Measurements from ENCODE around the gene PKD1. TPM values are rescaled to one million over a fixed set of nuclear protein-coding genes. Genes with fewer than 3 reads are reported as not detected.
"Not testable (repeated sequence)": the region's sequence is repeated elsewhere in the genome, so short reads cannot be mapped to it uniquely, and the experiment has no call there.

PKD1 gene
- total RNA-seq, 1 donor, result 118 TPM

DNA sequence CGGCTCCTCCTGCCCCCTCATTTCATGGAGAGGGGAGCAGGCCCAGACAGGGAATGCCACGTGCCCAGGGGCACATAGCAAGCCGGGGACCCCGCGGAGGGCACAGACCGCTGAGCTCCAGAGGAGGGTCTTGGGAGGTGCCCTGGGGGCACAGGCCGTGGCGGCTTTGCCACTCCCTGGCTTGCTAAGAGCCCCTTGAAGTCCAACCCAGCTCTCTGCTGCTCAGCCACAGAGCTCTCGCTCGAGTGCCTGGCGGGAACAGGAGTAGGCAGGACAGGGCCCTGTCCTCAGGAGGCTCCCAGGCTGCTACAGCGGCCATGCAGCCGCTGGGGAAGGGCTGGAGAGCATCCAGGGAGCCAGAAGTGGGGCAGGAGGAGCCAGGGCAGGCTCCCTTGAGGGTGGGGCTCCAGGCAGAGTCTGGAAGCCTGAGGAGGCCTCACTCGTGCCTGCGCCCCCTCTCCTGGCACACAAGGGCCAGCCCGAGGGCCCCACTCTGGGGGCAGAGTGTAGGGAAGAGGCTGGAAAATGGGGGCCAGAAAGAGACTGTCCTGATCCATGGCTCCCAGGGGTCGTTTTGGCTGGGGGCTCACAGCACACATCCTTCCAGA is 8.3 kb upstream of the PKD1 start:
- TF ChIP-seq, protein P1, sequence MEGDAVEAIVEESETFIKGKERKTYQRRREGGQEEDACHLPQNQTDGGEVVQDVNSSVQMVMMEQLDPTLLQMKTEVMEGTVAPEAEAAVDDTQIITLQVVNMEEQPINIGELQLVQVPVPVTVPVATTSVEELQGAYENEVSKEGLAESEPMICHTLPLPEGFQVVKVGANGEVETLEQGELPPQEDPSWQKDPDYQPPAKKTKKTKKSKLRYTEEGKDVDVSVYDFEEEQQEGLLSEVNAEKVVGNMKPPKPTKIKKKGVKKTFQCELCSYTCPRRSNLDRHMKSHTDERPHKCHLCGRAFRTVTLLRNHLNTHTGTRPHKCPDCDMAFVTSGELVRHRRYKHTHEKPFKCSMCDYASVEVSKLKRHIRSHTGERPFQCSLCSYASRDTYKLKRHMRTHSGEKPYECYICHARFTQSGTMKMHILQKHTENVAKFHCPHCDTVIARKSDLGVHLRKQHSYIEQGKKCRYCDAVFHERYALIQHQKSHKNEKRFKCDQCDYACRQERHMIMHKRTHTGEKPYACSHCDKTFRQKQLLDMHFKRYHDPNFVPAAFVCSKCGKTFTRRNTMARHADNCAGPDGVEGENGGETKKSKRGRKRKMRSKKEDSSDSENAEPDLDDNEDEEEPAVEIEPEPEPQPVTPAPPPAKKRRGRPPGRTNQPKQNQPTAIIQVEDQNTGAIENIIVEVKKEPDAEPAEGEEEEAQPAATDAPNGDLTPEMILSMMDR (IDR thresholded peaks at IDR 0.05; ENCODE audit: insufficient read depth, low read length), result no peak
- DNase-seq (ENCODE audit: low read depth), result no peak
- no peak overlapping the region for H3K4me3 ChIP-seq (ENCODE audit: low read depth, low read length)

DNA sequence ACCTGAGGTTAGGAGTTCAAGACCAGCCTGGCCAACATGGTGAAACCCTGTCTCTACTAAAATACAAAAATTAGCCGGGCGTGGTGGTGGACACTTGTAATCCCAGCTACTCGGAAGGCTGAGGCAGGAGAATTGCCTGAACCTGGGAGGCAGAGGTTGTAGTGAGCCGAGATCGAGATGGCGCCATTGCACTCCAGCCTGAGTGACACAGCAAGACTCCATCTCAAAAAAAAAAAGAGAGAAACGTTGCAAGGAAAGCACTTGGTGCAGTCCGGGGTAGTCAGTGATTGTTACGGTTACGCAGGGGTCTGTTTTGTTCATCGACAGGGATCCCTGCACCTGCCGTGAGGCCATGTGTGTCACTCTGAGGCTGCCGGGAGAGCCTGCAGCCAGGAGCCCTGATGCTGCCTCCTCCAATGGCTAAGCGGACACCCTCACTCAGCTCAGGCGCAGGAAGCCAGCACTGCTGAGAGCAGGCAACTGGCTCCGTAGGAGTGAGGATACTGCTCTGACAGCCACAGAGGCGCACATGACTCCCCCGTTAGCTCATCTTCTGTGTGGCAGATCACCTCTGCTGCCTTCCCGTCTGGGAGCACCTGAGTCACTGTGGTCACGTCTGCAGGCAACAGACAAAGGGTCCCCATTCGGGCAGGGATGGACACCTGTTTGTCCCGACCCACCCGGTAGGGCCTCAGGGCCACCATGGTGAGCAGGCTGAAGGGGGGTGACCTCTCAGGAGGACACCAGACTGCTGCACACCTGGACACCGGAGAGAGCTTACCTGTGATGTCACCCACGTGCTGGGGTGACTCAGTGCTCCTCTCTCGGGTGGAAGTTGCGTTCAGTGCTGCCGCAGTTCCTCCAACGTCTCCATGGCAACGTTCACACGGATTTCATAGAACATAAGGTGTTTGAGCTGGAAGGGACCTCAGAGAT is 7.5 kb upstream of the PKD1 start:
- TF ChIP-seq, protein P1 (IDR thresholded peaks at IDR 0.05; ENCODE audit: insufficient read depth, low read length), result no peak
- H3K4me3 ChIP-seq (ENCODE audit: low read depth, low read length), result no peak overlapping the region
- DNase-seq (ENCODE audit: low read depth), result no peak

DNA sequence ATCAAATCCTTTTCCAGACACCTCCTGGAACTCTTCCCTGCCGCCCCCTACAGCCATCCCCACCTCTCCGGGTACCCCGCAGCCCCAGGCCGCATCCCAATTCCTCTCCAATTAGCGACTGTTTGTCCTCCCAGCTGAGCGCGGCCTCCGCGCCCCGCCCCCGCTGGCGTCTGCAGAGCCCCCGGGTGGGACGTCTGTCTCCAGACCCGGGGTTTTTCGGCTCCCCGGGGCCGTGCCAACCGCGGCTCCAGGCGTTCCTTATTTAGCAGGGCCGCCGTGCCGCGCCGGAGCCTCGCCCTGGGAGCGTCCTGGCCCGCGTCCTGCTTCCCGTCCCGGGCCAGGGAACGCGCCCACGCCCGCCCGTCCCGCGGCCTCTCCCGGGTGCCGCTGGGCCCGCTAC is 627 bp downstream of the PKD1 start:
- peak overlapping the region; percentile 64 for H3K4me3 ChIP-seq (ENCODE audit: low read depth, low read length)
- DNase-seq (ENCODE audit: low read depth), result not testable (repeated sequence)

DNA sequence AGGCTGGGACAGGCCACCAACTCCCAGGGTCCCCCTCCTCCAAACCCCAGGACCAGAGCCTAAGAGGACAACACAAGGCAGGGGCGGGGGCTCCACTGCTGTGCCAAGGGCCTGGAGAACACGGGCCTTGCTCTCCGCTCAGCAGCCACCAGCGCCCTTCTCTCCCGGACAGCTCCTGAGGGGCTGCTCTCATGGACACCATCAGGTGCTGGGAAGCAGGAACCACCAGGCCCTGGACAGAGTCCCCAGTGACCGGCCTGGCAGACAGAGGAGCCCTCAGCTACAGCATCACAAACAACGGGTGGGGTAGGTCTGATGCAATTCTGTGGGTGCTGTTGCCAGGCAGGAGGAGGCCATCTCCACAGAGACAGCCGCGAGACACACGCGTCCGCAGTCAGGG is 1.9 kb downstream of the PKD1 start:
- H3K4me3 ChIP-seq (ENCODE audit: low read depth, low read length), result peak overlapping the region; percentile 57
- not testable (repeated sequence) for DNase-seq (ENCODE audit: low read depth)

DNA sequence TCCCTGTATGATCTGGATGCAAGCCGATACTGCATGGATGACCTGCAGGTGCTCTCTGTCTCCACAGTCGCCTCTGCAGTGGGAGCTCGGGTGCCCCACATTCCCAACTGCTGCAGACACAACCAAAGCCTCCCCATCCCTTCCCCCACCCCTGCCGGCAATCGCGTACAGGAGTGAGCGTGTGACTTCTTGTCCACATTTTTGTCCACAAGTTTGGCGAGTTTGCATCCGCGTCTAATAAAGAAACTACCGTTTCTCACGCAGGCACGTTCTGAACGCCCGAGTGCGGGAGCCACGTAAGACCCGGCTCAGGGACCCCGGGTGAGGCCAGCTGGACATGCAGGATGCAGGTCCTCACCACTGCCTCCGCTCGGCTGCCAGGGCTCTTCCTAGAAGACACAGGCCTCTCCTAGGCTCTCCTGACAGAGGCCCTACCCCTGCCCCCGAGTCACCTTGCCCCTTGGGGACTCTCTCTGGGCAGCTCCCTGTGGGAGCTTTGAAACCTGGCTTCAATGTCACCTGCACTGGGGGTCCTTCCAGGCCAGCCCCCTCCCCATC is 5.7 kb downstream of the PKD1 start:
- DNase-seq (ENCODE audit: low read depth); H3K4me3 ChIP-seq (ENCODE audit: low read depth, low read length): not testable (repeated sequence)

DNA sequence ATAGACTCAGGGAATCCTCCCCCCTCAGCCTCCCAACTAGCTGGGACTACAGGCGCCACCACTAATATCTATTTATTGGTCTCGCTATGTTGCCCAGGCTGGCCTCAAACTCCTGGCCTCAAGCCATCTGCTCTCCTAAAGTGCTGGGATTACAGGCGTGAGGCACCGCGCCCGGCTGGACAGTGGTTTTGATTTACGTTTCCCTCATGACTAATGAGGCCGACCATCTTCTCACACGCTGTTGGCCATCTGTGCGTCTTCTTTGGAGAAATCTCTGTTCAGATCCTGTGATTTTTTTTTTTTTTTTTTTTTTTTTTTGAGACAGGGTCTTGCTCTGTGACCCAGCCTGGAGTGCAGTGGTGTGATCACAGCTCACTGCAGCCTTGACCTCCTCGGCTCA is 6.4 kb downstream of the PKD1 start:
- DNase-seq (ENCODE audit: low read depth); H3K4me3 ChIP-seq (ENCODE audit: low read depth, low read length): not testable (repeated sequence)

DNA sequence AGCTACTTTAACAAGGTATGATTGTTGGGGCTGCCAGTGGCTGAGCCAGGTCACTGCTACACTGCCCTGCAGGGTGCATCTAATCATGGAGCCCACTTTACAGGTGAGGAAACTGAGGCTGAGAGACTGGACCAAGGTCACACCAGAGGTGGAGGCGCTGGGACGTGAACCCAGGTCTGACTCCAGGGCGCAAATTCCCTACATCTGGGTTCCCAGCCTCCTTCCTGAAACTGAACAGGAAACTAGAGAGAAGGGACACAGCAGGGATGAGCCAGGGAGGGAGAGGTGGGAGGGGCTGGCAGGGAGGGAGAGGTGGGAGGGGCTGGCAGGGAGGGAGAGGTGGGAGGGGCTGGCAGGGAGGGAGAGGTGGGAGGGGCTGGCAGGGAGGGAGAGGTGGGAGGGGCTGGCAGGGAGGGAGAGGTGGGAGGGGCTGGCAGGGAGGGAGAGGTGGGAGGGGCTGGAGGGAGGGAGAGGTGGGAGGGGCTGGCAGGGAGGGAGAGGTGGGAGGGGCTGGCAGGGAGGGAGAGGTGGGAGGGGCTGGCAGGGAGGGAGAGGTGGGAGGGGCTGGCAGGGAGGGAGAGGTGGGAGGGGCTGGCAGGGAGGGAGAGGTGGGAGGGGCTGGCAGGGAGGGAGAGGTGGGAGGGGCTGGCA is 7.9 kb downstream of the PKD1 start:
- not testable (repeated sequence) for H3K4me3 ChIP-seq (ENCODE audit: low read depth, low read length)
- DNase-seq (ENCODE audit: low read depth), result peak; percentile 56

DNA sequence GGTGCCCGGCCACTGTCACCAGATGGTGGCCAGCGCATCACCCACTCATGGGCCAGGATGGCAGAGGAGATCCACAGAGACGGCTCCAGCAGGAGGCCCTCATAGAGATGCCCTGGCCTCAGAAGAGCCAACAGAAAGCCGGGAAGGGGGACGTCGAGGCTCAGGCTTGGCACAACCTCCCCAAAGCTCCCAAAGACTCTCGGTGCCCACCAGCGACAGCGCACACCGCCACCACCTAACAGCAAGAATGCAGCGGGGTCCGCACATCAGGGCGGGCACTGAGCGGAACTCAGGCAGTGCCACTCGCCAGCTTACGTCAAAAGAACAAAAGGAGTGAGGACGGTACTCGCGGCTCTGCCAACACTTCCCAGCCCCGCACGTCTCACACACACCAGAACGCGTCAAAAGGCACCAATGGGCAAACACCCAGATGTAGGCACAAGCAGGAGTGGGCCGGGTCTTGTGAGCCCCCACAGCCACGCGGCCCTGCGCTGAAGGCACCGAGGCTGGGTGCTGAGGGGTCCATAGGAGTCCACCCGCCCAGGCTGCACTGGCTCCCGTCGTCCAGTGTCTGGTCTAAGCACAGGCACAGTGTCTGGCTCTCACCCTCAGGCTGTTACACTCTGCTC is 8.7 kb downstream of the PKD1 start:
- H3K4me3 ChIP-seq (ENCODE audit: low read depth, low read length); DNase-seq (ENCODE audit: low read depth): not testable (repeated sequence)

DNA sequence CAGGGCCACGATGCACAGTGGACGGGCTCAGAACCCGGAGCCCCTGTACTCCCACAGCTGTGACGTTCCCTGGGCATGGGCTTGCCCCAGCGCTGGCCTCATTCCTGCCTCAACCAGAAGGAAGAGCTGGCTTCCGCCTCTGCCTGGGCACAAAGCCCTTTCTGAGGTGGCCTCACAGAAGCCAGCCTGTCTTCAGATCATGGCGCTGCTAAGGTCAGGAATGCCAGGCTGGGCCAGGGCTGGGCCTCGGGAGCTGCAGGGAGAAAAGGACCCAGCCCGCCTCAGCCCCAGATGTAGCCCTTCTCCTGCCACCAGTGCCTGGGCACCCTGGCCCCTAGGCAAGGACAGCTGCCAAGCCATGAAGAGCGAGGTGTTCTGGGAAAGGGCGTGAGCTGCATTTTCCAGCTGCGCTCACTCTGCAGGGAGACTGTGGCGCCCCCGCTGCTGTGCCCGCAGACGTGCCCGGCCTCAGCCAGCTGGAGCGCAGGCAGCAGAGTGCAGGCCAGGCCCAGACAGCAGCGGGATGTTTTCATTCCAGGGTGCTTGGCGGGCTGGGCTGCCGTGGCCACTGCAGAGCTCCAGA is 9.4 kb downstream of the PKD1 start:
- H3K4me3 ChIP-seq (ENCODE audit: low read depth, low read length); DNase-seq (ENCODE audit: low read depth): not testable (repeated sequence)

DNA sequence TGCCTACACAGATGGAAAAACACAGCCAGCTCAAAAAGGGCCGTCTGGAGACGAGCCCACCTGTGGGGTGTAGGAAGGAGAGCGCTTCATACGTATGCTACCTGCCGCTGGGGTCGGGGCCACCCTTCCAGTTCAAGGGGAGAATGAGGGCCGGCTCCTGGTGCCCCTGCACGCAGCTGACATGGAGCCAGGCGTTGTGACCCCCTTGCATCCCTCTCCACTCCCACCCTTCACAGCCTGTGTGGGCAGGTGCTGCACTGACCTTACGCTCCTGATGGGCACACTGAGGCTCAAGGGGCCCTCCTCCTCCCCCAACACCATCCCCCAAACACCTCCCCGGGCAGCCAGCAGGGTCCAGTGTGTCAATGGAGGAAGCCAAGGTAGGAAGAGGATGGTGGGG is 10.1 kb downstream of the PKD1 start:
- not testable (repeated sequence) for DNase-seq (ENCODE audit: low read depth); H3K4me3 ChIP-seq (ENCODE audit: low read depth, low read length)

DNA sequence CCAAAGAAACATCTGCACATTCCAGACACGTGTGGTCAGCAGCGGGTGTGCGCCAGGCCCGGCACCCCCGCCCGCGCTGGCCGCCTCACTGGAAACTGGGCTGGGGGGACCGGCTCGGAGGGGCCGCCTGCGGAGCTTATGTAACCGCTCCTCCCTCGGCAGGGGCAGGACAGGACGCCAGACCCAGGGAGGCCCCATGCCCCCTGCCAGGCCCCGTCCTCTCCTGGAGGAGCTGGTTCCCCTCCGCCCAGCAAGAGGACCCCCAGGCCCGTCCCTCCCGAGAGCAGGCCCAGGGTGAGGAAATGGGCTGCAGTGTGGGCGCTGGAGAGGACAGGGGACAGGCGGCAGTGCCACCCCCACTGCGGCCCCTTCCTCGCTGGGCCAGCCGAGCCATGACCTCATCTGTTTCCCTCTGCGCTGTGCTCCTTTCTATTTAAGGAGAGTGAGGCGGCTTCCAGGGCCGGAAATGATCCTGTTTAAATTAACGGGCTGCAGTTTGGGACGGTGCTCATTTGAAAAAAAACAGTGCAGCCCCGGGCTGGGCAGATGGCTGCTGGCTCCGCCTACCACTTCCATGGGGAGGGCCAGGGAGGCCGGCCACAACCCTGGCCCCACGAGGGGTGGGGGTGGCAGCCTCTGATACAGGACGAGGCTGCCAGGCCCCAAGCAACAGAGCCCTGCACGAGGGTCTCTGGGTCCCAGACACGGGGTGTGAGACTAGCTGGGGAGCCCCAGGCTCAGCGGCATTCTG is 10.8 kb downstream of the PKD1 start:
- peak overlapping the region; percentile 51 for H3K4me3 ChIP-seq (ENCODE audit: low read depth, low read length)
- DNase-seq (ENCODE audit: low read depth), result peak; percentile 73

DNA sequence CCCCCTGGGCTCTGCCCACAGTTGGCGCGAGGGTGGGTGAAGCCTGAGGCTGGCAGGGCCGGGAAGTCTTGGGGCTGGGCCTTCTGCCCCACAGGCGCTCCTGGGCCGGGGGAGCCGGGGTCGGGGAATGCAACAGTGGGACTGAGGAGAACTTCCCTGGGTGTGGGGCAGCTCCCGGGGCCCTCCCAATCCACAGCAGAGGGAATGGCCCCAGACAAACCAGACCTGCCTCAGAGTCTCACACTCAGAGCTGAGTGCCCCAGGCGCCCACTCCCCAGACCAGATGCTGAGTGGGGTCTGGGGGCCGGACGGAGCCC is 11.4 kb downstream of the PKD1 start:
- DNase-seq (ENCODE audit: low read depth), result not testable (repeated sequence)

DNA sequence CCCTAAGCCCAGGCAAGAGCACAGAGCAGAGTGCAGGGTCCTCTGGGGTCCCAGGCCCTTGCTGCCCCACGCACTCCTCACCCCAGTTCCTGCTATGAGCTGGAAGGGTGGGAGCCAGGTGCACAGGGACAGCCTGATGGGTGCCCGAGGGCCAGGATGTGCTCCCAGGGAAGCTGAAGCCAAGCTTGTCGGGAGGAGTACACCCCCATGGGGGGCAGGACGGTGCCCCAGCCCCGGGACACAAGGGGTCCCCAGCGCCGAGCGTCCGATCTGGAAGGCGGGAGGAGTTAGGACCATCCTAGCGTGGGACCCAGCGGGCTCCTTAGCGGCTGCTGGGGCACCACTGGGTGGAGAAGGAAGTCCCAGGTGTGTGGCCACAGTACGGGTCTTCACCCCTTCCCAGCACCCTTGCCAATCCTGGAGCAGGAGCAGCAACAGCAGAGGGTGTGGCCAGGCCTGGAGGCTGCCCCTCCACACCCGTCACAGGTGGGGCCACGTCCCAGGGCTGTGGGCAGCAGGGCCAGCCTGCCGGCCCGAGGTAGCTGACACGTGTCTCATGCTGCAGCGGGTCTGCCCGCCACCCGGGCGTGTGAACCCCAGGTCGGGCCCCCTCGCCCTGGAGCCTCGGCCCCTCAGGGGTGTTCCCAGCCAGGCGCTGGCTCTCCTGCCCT is 11.9 kb downstream of the PKD1 start:
- DNase-seq (ENCODE audit: low read depth); H3K4me3 ChIP-seq (ENCODE audit: low read depth, low read length): not testable (repeated sequence)

More for the DNA sequence above, 11.4 kb downstream of the PKD1 start:
- H3K4me3 ChIP-seq (ENCODE audit: low read depth, low read length), result peak overlapping the region; percentile 39

DNA sequence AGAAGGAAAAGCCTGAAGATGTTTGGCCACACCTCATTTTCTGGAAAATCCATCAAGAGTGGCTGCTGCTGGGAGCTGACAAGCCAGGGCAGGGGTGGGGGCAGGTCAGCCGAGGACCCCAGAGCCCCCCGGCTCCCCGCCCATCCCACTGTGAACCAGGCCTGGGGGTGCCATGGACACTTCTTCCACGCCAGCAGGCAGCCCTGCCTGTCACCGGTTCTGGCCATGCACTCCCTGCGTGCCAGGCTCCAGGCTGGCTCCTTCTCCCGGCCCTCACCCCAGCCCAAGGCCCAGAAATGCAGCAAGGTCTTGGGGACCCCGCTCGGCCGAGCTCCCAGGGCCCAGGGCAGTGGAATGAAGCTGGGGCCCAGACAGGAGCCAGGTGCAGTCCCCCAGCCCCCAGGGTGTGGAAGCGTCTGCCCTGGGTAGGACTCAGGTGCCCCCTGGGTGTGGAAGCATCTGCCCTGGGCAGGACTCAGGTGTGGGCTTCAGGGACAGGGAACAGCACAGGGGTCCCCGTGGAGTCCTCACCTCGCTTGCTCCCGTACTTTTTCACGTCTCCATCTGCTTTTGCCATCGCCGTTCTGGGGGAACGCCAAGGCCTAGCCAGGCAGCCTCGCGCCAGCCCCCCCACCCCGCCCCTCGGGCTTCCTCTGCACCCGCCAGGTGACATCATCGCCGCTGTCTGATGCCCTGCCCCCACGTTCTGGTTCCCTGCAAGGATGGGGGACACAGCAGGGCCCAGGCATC is 12.6 kb downstream of the PKD1 start:
- not testable (repeated sequence) for DNase-seq (ENCODE audit: low read depth); H3K4me3 ChIP-seq (ENCODE audit: low read depth, low read length)
